ENCODE measurements around the gene MIOS. TPM values are rescaled to one million over a fixed set of nuclear protein-coding genes. Genes with fewer than 3 reads are reported as not detected.

MIOS gene
- total and polyA plus RNA-seq, 2 of the 8 experiments (the other 6 are each of a cell fraction or from before 2014, with no cell fraction given): 15.5 to 50.7 TPM

DNA sequence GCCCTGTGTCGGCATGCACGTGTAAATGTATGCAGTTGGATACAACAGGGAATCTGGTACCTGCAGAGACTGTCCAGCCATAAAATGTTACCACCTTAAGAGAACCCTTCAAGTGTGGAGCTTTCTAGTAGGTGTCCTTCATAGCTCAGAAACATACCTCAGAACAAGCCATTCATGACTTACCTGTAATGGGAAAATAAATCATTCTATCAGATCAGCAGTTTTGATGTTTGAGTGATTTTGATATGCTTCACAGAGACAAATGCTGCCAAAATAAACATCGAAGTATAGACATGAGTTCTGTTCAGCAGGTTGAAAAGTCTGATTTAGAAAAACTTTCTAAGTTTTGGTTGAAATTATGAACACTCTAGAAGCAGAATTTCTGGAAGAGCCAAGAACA is 40.3 kb downstream of the MIOS start:
- no peaks in the 10 kb centered on the region for H4K20me1 ChIP-seq (replicated peaks in 1 of 2; ENCODE audit: control insufficient read depth in 1 of 2, insufficient read depth in 2 of 2, low read length in 2 of 2)
- H3K23ac ChIP-seq (ENCODE audit: insufficient read length): no peak overlapping the region
- H4K5ac ChIP-seq (ENCODE audit: insufficient read length, low read depth, low read length): no peak overlapping the region
- H4K8ac ChIP-seq (ENCODE audit: extremely low read depth, insufficient read depth, low read length): no peak overlapping the region
- no peaks in the 10 kb centered on the region for H3K4me1 ChIP-seq (replicated peaks in 1 of 4; ENCODE audit: control insufficient read depth in 3 of 4, insufficient read depth in 4 of 4, low read length in 3 of 4)
- no peak overlapping the region for H3K27ac ChIP-seq (ENCODE audit: low read depth, low read length)
- H4K91ac ChIP-seq (replicated peaks; ENCODE audit: insufficient read length, low read length): no peak overlapping the region
- no peak overlapping the region for H2AFZ ChIP-seq (ENCODE audit: low read length)
- CTCF ChIA-PET (ENCODE audit: partially characterized antibody): interaction anchor here (1.1 to 1.7 kb wide), 2 partner anchors 11 to 14 kb away, joined by 3 to 9 read pairs; no protein-coding TSS in a partner anchor
- no peak overlapping the region for H3K4me3 ChIP-seq (ENCODE audit: extremely low read depth in 1 of 4, insufficient read depth in 2 of 4, low read depth in 3 of 4, low read length in 4 of 4)
- H3K79me1 ChIP-seq (ENCODE audit: low read depth, low read length): no peaks in the 10 kb centered on the region
- no peaks in the 10 kb centered on the region for H3K79me2 ChIP-seq (ENCODE audit: control insufficient read depth in 1 of 2, insufficient read depth in 2 of 2, low read length in 2 of 2)
- no peaks in the 10 kb centered on the region for H3K23me2 ChIP-seq (ENCODE audit: low read depth, low read length)
- 61% methylated on average over 3 of the region's 3 CpGs; no CpG with 5 or more reads in 1 of the 2 experiments for WGBS, 2 experiments (ENCODE audit: extremely low coverage in 1 of 2, insufficient coverage in 1 of 2, insufficient read length in 1 of 2, insufficient replicate concordance in 2 of 2, low coverage in 1 of 2, low lambda C conversion rate in 2 of 2, missing lambda C conversion rate in 1 of 2)
- POLR2A ChIA-PET (ENCODE audit: partially characterized antibody): interaction anchor here (0.7 kb wide), 1 partner anchor 608 kb away, joined by 4 read pairs; no protein-coding TSS in a partner anchor
- H2BK12ac ChIP-seq (ENCODE audit: low read depth, low read length): no peak overlapping the region
- peaks cover 0 to 19% (median 5%) of the 10 kb centered on the region in 4 experiments; a peak in 4 of 8 replicates for H3K36me3 ChIP-seq (ENCODE audit: control insufficient read depth in 2 of 4, insufficient read depth in 4 of 4, low read length in 3 of 4)
- H3K27me3 ChIP-seq (replicated peaks in 1 of 4; ENCODE audit: control insufficient read depth in 3 of 4, extremely low read depth in 1 of 4, insufficient read depth in 3 of 4, low read length in 3 of 4): no peaks in the 10 kb centered on the region
- no peak overlapping the region for H3K9ac ChIP-seq (replicated peaks in 1 of 4; ENCODE audit: extremely low read depth in 1 of 4, low read depth in 3 of 4, low read length in 3 of 4)
- no peak overlapping the region for H2BK120ac ChIP-seq (replicated peaks; ENCODE audit: low read depth, low read length)
- H2AK5ac ChIP-seq (ENCODE audit: low read depth, low read length): no peak overlapping the region
- no peak overlapping the region for H3K14ac ChIP-seq (ENCODE audit: insufficient read length)
- H3K4ac ChIP-seq (replicated peaks; ENCODE audit: insufficient read length, low read depth, low read length): no peak overlapping the region
- no peak overlapping the region for H3K18ac ChIP-seq (ENCODE audit: extremely low read depth, low read length)
- H3K56ac ChIP-seq (replicated peaks; ENCODE audit: insufficient read length, low read depth, low read length): no peak overlapping the region
- no peak overlapping the region for H2BK5ac ChIP-seq (ENCODE audit: low read depth, low read length)
- DNase-seq (ENCODE audit: low read depth in 1 of 2, low spot score in 2 of 2) (no peak), FAIRE-seq (no peak)
- no peak overlapping the region for H2BK20ac ChIP-seq (ENCODE audit: low read length)
- H3K4me2 ChIP-seq (ENCODE audit: insufficient read depth in 1 of 2, low read depth in 2 of 2, low read length in 2 of 2): no peak overlapping the region
- H3K9me3 ChIP-seq (ENCODE audit: insufficient read depth in 2 of 2, low read depth in 1 of 2, low read length in 1 of 2): no peaks in the 10 kb centered on the region
- H2BK15ac ChIP-seq (ENCODE audit: low read length): no peak overlapping the region
- TF ChIP-seq ASH2L (IDR thresholded peaks at IDR 0.05; ENCODE audit: low read length) (no peak), TAF7 (optimal IDR thresholded peaks at IDR 0.05; ENCODE audit: borderline replicate concordance, low read depth, low read length) (no peak), BCL11A (IDR thresholded peaks at IDR 0.05; ENCODE audit: low read depth in 2 of 2, low read length in 2 of 2) (no peak), GABPA (IDR thresholded peaks at IDR 0.05; ENCODE audit: borderline replicate concordance, insufficient read depth, low read length) (no peak), TCF12 (IDR thresholded peaks at IDR 0.05; ENCODE audit: low read depth, low read length) (no peak), RFX5 (IDR thresholded peaks at IDR 0.05; ENCODE audit: borderline replicate concordance, low read depth, low read length) (no peak), EGR1 (IDR thresholded peaks at IDR 0.05; ENCODE audit: borderline replicate concordance, low read depth, low read length) (no peak), RAD21 (IDR thresholded peaks at IDR 0.05 in 1 of 2, conservative IDR thresholded peaks at IDR 0.05 in 1 of 2; ENCODE audit: low read depth in 2 of 2, low read length in 2 of 2) (no peak), BRCA1 (IDR thresholded peaks at IDR 0.05; ENCODE audit: low read depth, low read length) (no peak), FOSL1 (IDR thresholded peaks at IDR 0.05; ENCODE audit: insufficient read depth, low read depth, low read length) (no peak)
- TF ChIP-seq, protein P1, sequence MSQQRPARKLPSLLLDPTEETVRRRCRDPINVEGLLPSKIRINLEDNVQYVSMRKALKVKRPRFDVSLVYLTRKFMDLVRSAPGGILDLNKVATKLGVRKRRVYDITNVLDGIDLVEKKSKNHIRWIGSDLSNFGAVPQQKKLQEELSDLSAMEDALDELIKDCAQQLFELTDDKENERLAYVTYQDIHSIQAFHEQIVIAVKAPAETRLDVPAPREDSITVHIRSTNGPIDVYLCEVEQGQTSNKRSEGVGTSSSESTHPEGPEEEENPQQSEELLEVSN (IDR thresholded peaks at IDR 0.05): no peak
- TF ChIP-seq, protein P2, sequence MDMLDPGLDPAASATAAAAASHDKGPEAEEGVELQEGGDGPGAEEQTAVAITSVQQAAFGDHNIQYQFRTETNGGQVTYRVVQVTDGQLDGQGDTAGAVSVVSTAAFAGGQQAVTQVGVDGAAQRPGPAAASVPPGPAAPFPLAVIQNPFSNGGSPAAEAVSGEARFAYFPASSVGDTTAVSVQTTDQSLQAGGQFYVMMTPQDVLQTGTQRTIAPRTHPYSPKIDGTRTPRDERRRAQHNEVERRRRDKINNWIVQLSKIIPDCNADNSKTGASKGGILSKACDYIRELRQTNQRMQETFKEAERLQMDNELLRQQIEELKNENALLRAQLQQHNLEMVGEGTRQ (IDR thresholded peaks at IDR 0.05; ENCODE audit: low read length): no peak

Measured in H1 (cell line).